ENCODE measurements around the gene DLK1.

Gene DLK1

DNA sequence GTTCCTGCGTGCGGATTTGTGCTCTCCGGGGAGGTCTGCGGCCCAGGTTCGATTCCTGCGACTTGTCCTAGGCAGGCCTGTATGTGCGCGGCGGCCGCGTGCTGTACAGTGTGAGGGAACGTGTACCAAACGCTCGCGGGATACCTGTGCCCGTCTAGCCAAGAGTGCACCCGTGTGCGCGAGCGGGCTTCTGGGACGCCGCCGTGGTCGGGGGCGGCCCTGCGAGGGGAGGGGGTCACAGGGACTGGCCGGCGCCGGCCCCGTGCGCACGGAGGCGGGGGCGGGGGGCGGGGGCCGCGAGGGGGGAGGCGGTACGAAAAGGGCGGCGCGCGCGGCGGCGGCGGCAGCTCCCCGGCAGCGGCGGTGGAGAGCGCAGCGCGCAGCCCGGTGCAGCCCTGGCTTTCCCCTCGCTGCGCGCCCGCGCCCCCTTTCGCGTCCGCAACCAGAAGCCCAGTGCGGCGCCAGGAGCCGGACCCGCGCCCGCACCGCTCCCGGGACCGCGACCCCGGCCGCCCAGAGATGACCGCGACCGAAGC lies at the start of gene DLK1:
Gene DLK1 (plus strand): TSS at position 343 of the 536 bp plus-strand sequence. CDS start 177 bp downstream, at position 520.
- in situ Hi-C loops (cut with HindIII; ENCODE audit: low pct_ligation_motif_present, low sequenced_read_pairs) = no loop called here

DNA sequence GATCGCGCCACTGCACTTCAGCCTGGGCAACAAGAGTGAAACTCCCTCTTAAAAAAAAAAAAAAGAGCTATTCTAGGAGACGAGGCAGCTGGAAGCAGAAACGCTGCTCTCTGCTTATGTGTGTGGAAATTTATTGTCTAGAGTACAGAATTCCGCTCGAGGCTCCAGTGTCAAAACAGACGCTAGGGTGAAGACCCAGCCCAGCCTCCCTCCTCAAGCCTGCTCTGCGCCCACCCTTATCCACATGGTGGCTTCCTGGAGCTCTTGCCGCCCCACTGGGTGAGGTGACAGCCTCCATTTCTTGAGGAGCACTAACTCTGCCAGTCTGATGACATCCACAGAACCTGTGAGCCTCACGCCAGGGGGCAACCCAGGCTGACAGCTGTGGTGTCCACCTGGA lies 49.5 kb upstream of the DLK1 start:
- no peak overlapping the region for H3K4me3 ChIP-seq (ENCODE audit: low read depth, low read length)
- TF ChIP-seq CTCF (IDR thresholded peaks at IDR 0.05; ENCODE audit: low read depth, low read length, missing control alignments) = no peak
- no peaks in the 10 kb centered on the region for H3K36me3 ChIP-seq (replicated peaks)
- no peak overlapping the region for H3K27ac ChIP-seq
- in situ Hi-C loops (cut with HindIII; ENCODE audit: low pct_ligation_motif_present, low sequenced_read_pairs) = no loop called here
- peaks cover 6% of the 10 kb centered on the region for H3K27me3 ChIP-seq (replicated peaks)
- DNase-seq = no peak

More for the DNA sequence above, at the start of gene DLK1:
- DNase-seq = no peak
- TF ChIP-seq CTCF (IDR thresholded peaks at IDR 0.05; ENCODE audit: low read depth, low read length, missing control alignments) = no peak
- H3K27me3 ChIP-seq (replicated peaks) = peaks cover 57% of the 10 kb centered on the region
- H3K36me3 ChIP-seq (replicated peaks) = no peaks in the 10 kb centered on the region
- H3K27ac ChIP-seq = no peak within 1 kb of the TSS
- no peak within 1 kb of the TSS for H3K4me3 ChIP-seq (ENCODE audit: low read depth, low read length)

GRCh38 chr14:100677554-100678468 lies 48.9 kb upstream of the DLK1 start:
- Histone ChIP-seq H3K27ac (no peak overlapping the region), H3K4me3 (ENCODE audit: low read depth, low read length) (no peak overlapping the region), H3K36me3 (replicated peaks) (no peaks in the 10 kb centered on the region), H3K27me3 (replicated peaks) (peaks cover 1% of the 10 kb centered on the region)
- in situ Hi-C loops (cut with HindIII; ENCODE audit: low pct_ligation_motif_present, low sequenced_read_pairs) = no loop called here
- no peak for DNase-seq
- TF ChIP-seq CTCF (IDR thresholded peaks at IDR 0.05; ENCODE audit: low read depth, low read length, missing control alignments) = no peak

DNA sequence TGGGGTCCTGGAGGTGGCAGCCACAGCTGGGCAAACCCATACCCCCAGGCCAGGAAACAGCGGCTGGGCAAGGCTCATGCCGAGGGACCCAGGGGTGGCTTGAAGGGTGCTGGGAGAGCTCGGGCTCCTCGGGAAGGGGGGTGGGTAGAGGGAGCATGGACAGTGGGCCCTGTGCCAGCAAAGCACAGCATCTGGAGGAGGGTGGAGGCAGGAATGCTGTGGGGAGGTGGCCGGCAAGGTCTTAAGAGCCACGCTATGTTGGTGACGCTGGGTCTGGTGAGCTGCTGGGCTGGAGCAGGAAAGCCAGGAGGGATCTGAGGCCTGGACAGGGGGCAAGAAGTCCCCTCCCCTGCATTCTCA lies 48.2 kb upstream of the DLK1 start:
- in situ Hi-C loops (cut with HindIII; ENCODE audit: low pct_ligation_motif_present, low sequenced_read_pairs) = no loop called here
- Histone ChIP-seq H3K27me3 (replicated peaks) (no peaks in the 10 kb centered on the region), H3K4me3 (ENCODE audit: low read depth, low read length) (no peak overlapping the region), H3K27ac (no peak overlapping the region), H3K36me3 (replicated peaks) (no peaks in the 10 kb centered on the region)
- TF ChIP-seq CTCF (IDR thresholded peaks at IDR 0.05; ENCODE audit: low read depth, low read length, missing control alignments) = no peak
- no peak for DNase-seq

- Histone ChIP-seq H3K4me3 (ENCODE audit: low read depth, low read length) (no peak overlapping the region), H3K27ac (no peak overlapping the region), H3K27me3 (replicated peaks) (no peaks in the 10 kb centered on the region), H3K36me3 (replicated peaks) (no peaks in the 10 kb centered on the region)
- no peak for TF ChIP-seq CTCF (IDR thresholded peaks at IDR 0.05; ENCODE audit: low read depth, low read length, missing control alignments)
- in situ Hi-C loops (cut with HindIII; ENCODE audit: low pct_ligation_motif_present, low sequenced_read_pairs) = no loop called here
- no peak for DNase-seq
These were observed 47.5 kb upstream of the DLK1 start for GRCh38 chr14:100679153-100679552.
